Glutamatergic neuron (in vitro differentiated cells): ENCODE data around the gene NDUFS1. TPM values are rescaled to one million over a fixed set of nuclear protein-coding genes. Genes with fewer than 3 reads are reported as not detected.
A peak's percentile ranks its signal among the peaks of the same experiment; 100 is the strongest.
"Not testable (repeated sequence)": the region's sequence is repeated elsewhere in the genome, so short reads cannot be mapped to it uniquely, and the experiment has no call there.

ENCODE experiments used
- DNase-seq: peaks from one replicate; pipeline ENCODE4 v3.0.0; 2022
- H3K27ac Mint-ChIP-seq: one replicate; pipeline ENCODE4 v1.8.0; 2020; ENCODE audit warnings: mild to moderate bottlenecking, mixed read lengths, inconsistent platforms; ENCODE audit not compliant: unreplicated experiment
- H3K27me3 Mint-ChIP-seq: one replicate; pipeline ENCODE4 v1.8.0; 2020; ENCODE audit warnings: mild to moderate bottlenecking, moderate library complexity, mixed read lengths, inconsistent platforms; ENCODE audit not compliant: unreplicated experiment
- H3K36me3 Mint-ChIP-seq: one replicate; pipeline ENCODE4 v1.8.0; 2020; ENCODE audit warnings: mild to moderate bottlenecking, mixed read lengths, inconsistent platforms; ENCODE audit not compliant: unreplicated experiment
- H3K4me1 Mint-ChIP-seq: one replicate; pipeline ENCODE4 v1.8.0; 2020; ENCODE audit warnings: mild to moderate bottlenecking, low read depth, mixed read lengths, inconsistent platforms; ENCODE audit not compliant: unreplicated experiment
- H3K4me3 Mint-ChIP-seq: one replicate; pipeline ENCODE4 v1.8.0; 2020; ENCODE audit warnings: mild to moderate bottlenecking, mixed read lengths, inconsistent platforms; ENCODE audit not compliant: unreplicated experiment
- H3K9me3 Mint-ChIP-seq: one replicate; pipeline ENCODE4 v1.8.0; 2020; ENCODE audit warnings: mild to moderate bottlenecking, moderate library complexity, mixed read lengths, inconsistent platforms; ENCODE audit not compliant: unreplicated experiment
- CTCF ChIP-seq: fragments of 200-600 bp; sonication (generic); IDR thresholded peaks from one replicate; pipeline ENCODE4 v1.5.0; 2021; ENCODE audit not compliant: partially characterized antibody, unreplicated experiment
- total RNA-seq: library from RNA; stranded (reverse); fragmentation: NEBNext Ultra II Directional; extraction: Animal tissue kit (Norgen Biotek cat#: 25700); gene quantifications from one replicate; pipeline ENCODE4 v1.2.1, GENCODE V29; 2021; ENCODE audit not compliant: unreplicated experiment

The NDUFS1 gene
- total RNA-seq, 1 donor from 2014 or later, result 114 TPM

- peaks cover 9% of the 10 kb centered on the region for H3K4me1 Mint-ChIP-seq
- peak overlapping the region; percentile 78 for H3K27ac Mint-ChIP-seq
- no peak for DNase-seq
- peaks cover 9% of the 10 kb centered on the region for H3K9me3 Mint-ChIP-seq
- TF ChIP-seq CTCF, result no peak
- H3K36me3 Mint-ChIP-seq, result peaks cover 10% of the 10 kb centered on the region
- H3K4me3 Mint-ChIP-seq, result peak overlapping the region; percentile 99
- H3K27me3 Mint-ChIP-seq, result peaks cover 5% of the 10 kb centered on the region
Observed at GRCh38 chr2:206160807-206161179, 1.5 kb upstream of the NDUFS1 start.

- peak overlapping the region; percentile 99 for H3K4me3 Mint-ChIP-seq
- peaks cover 5% of the 10 kb centered on the region for H3K27me3 Mint-ChIP-seq
- no peak for DNase-seq
- peaks cover 9% of the 10 kb centered on the region for H3K4me1 Mint-ChIP-seq
- TF ChIP-seq CTCF, result no peak
- peaks cover 10% of the 10 kb centered on the region for H3K36me3 Mint-ChIP-seq
- peak overlapping the region; percentile 78 for H3K27ac Mint-ChIP-seq
- H3K9me3 Mint-ChIP-seq, result peaks cover 9% of the 10 kb centered on the region
Observed at GRCh38 chr2:206160125-206160806, 1.0 kb upstream of the NDUFS1 start.

GRCh38 chr2:206158563-206159345 is 490 bp downstream of the NDUFS1 start:
- peaks cover 9% of the 10 kb centered on the region for H3K9me3 Mint-ChIP-seq
- peaks cover 5% of the 10 kb centered on the region for H3K27me3 Mint-ChIP-seq
- no peak for TF ChIP-seq CTCF
- DNase-seq, result no peak
- H3K36me3 Mint-ChIP-seq, result peaks cover 10% of the 10 kb centered on the region
- H3K4me1 Mint-ChIP-seq, result peaks cover 15% of the 10 kb centered on the region
- H3K4me3 Mint-ChIP-seq, result peak overlapping the region; percentile 99
- H3K27ac Mint-ChIP-seq, result peak overlapping the region; percentile 98

GRCh38 chr2:206157014-206157413 is 2.2 kb downstream of the NDUFS1 start:
- H3K27me3 Mint-ChIP-seq, H3K9me3 Mint-ChIP-seq, H3K27ac Mint-ChIP-seq, H3K36me3 Mint-ChIP-seq, DNase-seq: not testable (repeated sequence)
- H3K4me3 Mint-ChIP-seq, result peak overlapping the region; percentile 99
- peaks cover 15% of the 10 kb centered on the region for H3K4me1 Mint-ChIP-seq

- TF ChIP-seq CTCF, result peak; percentile 13
- no peak for DNase-seq
- Mint-ChIP-seq H3K27ac (peak overlapping the region; percentile 31), H3K4me1 (peaks cover 8% of the 10 kb centered on the region), H3K27me3 (peaks cover 4% of the 10 kb centered on the region), H3K9me3 (peaks cover 2% of the 10 kb centered on the region), H3K36me3 (peaks cover 4% of the 10 kb centered on the region), H3K4me3 (peak overlapping the region; percentile 53)
Observed at GRCh38 chr2:206154197-206154596, 5.0 kb downstream of the NDUFS1 start.
